HG02763 (cell line): Measurements from ENCODE around the gene LPO.

Experiments used
- ATAC-seq: cut with Tn5 transposase; IDR thresholded peaks from one replicate; pipeline ENCODE4 v1.9.1; 2021; ENCODE audit warnings: mild to moderate bottlenecking, moderate library complexity; ENCODE audit not compliant: unreplicated experiment

Gene LPO

DNA sequence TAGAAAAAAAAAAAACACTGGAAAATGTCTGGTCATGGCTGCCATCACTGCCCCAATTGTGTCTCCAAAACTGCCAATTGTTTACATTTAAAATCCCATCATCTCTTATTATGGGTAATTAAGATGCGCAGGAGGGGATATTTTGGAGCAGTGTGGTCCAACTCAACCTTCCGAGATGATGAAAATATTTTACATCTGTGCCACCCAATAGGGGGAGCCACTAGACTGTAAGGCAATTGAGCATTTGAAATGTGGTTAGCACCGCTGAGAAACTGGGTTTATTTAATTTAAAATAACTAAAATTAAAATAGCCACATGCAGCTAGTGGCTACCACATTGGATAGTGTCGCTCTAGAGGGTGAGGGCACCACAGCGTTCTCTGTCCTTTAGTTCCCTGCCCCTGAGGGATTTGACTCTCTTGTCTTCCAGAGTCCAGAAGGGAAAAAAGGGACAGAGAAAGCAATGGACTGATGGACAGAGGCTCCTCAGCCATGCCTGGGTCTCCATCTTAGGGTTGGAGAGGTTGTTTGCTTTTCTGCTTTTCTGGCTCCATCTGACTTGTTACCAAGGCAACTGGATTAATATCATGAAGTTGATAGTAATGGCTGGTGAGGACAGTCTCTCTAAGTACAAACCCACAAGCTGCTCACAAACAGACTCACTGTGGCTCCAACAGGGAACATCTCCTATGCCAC is 38.9 kb downstream of the LPO start:
- no peak for ATAC-seq

DNA sequence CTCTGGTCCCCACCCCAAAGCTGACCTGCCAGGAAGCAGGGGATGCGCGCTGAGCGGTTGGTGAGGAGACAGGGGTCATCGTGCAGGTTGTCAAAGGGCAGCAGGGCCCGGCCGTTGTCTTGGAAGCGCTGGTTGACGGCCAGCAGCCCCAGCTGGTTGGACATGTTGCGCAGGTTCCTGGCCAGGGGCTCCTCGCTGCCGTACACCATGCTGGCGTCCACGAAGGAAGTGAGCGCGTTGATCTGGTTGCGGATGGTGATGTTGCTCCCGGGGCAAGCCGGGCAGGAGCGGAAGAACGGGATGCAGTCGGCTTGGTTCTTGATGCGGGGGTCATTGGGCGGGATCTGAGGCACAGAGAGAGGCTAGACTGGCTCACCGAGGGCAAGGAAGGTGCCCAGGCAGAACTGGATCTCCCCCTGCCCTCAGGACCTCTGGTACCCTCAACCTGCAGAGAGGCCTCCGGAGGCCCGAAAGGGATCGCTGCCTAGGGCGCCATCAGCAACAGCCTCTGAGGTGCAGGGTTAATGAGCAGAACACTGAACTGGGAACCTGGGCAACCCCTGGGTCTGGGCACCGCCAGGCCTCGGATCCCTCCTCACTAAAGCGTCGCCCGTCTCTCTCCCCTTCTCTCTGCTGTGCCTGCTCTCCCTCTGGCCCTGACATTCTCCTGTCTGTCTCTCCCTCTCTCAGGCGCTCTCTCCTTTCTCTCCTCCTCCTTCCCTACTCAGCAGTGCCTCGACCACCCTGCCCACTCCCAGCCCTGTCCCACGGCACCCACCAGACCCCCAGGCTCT is 39.6 kb downstream of the LPO start:
- no peak for ATAC-seq

GRCh38 chr17:58278661-58279015 is 40.3 kb downstream of the LPO start:
- no peak for ATAC-seq

DNA sequence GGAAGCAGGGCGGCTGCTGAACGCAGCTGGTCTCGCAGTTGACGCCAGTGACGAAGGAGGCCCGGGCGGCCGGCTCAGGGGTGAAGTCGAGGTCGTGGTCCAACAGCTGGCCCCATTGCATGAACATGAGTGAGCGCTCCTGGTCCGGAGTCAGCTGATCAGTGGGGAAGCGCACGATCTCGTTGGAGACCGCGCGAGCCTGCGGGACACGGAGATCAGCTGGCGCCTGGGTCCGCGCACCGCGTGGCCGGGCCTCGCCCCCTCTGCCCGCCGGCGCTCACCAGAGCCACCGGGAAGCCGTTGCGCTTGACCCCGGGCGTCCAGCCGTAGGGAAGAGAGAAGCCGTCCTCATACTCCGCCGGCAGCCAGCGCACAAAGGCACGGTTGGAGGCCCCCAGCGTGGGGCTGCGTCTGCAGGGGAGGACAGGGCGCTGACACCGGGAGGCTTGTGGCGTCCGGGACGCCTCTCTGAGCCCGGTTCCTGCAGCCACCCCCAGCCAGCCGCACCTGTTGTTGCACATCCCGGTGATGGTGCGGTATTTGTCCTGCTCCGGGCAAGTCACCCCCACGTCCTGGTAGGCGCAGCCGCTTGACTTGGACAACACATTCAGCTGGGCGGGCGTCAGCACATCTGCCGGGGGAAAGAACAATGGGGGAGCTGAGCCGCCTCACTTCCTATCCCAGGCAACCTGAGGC is 40.8 kb downstream of the LPO start:
- no peak for ATAC-seq

DNA sequence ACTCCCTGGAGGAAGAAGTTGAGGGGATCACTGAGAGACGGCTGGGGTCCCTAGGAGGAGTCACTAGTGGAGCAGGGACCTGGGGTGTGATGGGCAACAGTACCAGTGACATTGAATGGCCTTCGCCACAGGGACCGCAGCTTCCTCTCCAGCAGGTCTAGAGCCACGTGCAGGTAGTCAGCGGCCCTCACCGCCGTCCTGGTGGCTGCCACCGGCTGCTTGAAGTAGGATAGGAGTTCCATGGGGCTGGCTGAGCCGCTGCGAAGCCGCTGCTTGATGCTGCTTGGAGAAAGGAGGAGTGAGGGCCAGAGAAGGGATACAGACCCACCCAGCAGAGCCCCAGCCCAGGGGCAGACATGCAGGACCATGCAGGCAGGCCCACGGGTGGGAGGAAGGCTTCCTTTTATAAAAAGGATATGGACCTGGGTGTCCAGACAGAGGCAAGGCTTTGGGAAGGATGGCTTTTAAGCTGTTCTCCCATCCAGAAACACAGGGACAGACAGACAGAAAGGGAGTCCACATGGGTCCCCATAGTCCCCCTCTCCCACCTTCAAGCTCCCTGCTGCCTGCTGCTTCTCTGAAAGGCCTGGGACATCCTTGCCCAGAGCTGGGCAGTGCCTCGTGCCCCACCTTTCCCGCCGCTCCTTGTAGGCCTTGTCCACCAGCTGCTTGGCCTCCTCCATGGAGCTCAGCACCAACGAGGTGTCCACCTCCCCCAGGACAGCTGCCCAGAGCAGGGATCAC is 41.5 kb downstream of the LPO start:
- no peak for ATAC-seq

DNA sequence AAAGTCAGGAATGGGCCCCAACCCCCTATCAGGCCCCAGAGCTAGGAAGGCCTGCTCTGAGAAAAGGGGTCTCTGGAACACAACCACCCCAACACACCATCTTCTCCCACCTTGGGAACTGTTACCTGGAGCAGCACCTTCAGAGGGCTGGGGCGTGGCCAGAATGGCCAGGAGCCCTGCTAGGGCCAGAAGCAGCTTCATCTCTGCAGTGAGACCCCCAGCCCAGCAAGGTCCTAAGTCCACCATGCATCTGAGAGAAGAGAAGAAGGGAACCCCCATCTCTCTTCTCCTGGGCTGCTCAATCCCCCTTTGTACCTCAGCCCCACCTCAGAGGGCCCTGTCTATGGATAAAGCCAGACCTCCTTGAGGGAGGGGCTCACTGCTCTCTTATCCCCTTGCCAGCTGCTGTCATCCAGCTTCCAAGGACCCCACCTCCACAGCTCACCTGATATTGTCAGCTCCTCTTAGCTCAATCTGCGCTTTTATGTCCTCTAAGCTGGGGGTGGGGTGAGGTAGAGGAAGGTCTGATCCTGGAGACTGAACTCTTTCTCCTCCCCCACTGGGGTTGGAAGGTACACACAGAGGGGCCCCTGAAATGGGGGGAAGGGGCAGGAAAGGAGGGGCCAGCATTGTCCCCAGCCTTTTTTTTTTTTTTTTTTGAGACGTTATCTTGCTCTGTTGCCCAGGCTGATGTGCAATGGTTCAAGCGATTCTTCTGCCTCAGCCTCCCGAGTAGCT is 42.3 kb downstream of the LPO start, which contains the start of gene MPO:
TSS of gene MPO (minus strand) at position 456 of the 738 bp plus-strand sequence. CDS start at position 279, 177 bp downstream.
- ATAC-seq: no peak

DNA sequence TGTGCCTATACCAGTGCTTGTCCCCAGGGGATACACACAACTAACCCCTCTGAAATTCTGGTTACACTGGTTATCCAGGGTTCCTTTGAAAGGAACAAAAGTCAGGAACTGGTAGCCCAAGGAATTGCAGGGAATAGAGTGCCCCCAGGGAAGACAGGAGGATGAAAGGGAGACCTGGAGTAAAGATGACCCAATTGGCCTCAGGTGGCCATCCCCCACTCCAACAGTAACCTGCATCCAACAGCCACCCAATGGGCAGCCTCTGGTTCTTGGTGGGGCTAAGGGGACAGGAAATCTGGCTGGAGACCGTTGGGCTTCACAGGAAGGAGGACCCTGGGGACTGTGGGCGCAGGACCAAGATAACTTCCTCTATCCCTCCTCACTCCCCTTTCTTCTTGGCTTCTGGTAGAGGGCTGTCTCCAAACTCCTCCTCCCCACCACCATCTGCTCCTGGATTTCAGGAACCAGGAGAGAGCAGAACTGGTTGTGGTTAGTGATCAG is 43.2 kb downstream of the LPO start:
- no peak for ATAC-seq

DNA sequence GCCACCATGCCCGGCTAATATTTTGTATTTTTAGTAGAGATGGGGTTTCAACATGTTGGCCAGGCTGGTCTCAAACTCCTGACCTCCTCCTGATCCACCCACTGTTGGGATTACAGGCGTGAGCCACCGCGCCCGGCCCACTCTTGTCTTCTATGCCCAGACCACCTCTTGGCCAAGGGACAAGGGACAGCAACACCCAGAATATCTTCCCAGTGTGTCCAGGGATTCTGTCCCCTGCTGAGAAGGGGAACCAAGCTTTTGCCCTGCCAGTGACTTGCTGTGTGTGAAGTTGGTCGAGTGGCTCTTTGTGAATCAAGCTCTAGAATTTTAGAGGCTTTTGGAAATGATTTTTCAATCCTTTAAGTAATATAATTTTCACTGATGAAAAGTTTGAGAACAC is 44.1 kb downstream of the LPO start:
- no peak for ATAC-seq

GRCh38 chr17:58283674-58284612 is 45.6 kb downstream of the LPO start:
- no peak for ATAC-seq

- ATAC-seq: no peak
Observed at GRCh38 chr17:58284613-58285421, 46.4 kb downstream of the LPO start.

DNA sequence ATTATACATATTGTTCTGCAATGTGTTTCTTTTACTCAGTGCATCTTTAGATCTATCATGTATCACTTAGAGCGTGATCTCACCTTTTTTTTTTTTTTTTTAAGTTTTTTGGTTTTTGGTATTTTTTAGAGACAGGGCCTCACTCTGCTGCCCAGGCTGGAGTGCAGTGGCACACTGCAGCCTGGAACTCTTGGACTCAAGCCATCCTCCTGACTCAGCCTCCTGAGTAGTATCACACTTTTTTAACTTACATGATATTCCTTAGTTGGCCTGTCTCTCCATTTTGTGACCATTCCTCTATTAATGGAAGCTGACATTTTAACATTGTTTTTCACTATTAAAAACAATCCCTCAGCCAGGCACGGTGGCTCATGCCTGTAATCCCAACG is 47.0 kb downstream of the LPO start:
- ATAC-seq: no peak

- ATAC-seq: no peak
Observed at GRCh38 chr17:58289869-58290268, 51.5 kb downstream of the LPO start.

DNA sequence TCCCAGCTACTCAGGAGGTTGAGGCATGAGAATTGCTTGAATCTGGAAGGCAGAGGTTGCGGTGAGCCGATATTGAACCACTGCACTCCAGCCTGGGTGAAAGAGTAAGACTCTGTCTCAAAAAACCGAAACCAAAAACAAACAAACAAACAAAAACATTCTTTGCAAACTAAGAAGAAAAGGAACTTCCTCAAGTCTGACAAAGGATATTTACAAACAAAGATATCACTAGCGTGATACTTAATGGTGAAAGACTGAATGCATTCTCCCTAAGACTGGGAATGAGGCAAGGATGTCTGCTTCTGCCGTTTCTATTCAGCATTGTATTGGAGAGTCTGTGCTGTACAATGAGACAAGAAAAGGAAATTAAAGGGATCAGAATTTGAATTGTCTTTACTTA is 52.9 kb downstream of the LPO start:
- ATAC-seq: no peak

DNA sequence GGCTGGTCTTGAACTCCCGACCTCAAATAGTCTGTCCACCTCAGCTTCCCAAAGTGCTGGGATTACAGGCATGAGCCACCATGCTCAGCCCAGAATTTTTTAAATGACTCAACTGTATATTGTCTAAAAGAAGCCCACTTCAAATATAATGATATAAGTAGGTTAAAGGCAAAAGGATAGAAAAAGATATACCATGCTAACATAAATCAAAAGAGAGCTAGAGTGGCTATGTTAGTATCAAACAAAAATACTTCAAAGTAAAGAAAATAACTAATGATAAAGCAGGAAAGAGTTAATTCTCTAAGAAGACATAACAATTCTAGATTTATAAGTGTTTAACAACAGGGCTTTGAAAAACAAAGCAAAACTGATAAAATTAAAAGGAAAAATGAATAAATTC is 55.6 kb downstream of the LPO start:
- ATAC-seq: no peak

GRCh38 chr17:58300336-58300735 is 62.0 kb downstream of the LPO start:
- ATAC-seq: no peak

DNA sequence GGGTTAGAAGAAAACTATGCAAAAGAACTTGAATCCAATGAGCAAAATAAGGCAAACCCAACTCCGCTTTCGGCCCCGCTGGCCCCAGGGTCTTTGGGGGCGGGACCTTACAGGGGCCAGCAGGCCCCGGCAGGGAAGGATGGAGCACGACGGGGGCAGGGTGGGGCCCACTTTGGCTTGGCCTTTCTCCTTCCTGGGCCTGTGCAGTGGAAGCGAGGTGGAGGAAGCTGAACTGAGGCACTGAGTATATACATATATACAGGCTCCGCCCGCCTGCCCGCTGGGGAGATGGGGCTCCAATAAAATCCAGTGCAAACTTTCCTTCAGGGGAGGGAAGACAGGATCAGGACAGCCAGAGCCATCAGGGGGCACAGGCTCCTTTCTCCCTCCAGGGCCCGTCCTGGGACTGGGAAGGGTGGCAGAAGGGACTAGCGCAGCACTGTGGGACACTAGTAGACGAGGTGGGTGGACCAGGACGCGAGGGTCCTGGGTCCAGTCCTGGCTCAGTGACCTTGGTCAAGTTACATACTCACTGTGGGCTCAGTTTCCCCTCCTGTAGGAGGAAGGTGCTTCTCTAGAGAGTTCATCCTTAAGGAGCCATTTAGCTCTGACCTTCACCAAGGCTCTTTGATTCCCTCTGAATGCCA is 63.2 kb downstream of the LPO start:
- no peak for ATAC-seq

DNA sequence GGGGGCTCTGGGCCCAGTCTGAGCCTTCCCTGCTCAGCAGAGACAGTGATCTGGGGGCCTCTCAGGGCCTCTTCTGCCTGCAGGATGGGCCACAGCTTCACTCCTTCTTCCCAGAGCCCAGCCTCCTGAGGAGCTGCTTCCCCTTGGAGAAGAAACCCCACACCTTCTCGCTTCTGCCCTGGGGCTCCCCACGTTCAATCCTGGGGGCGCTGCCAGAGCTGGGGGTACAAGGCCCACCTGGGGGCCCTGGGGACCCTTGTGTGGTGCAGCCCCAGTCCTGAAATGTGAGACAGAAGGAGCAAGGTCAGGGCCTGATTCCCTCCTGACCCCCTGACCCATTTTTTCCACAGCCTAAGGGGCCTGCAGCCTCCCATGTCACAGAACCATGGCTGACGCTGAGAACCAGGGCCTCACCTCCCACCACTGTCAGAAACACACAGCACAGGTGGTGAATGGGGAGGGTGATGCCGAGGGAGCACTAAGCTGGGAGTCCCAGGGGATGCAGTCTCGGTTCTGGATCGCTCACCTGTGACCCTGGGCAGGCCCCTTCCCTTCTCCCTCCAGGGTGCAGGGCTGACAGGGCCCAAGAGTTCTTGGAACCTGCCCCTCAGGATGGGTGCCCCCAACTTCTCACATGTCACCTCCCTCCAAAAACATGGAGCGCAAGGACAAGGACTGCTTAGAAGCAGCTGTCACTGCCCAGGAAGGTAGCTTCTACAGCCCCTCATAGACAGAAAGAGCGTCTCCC is 64.0 kb downstream of the LPO start:
- no peak for ATAC-seq
